Coronary artery (tissue), 2 donors: ENCODE results near the gene THYN1.

ENCODE experiments used
- DNase-seq: peaks from one replicate; pipeline ENCODE4 v3.0.0-alpha.2; 2017; ENCODE audit warnings: low spot score
- H3K27ac ChIP-seq, 2 donors: fragments of 200-600 bp; sonication (generic); one replicate each; pipeline ENCODE4 v1.5.1; 2016 to 2019
- H3K4me3 ChIP-seq: fragments of 200-600 bp; sonication (generic); 2 replicates; pipeline ENCODE4 v1.5.1; 2016; ENCODE audit warnings: mild to moderate bottlenecking, moderate library complexity
- TF ChIP-seq, protein P1 (sequence below): fragments of 200-600 bp; sonication (generic); IDR thresholded peaks from one replicate; pipeline ENCODE4 v1.5.1; 2019; ENCODE audit warnings: antibody characterized with exemption

Gene THYN1

DNA sequence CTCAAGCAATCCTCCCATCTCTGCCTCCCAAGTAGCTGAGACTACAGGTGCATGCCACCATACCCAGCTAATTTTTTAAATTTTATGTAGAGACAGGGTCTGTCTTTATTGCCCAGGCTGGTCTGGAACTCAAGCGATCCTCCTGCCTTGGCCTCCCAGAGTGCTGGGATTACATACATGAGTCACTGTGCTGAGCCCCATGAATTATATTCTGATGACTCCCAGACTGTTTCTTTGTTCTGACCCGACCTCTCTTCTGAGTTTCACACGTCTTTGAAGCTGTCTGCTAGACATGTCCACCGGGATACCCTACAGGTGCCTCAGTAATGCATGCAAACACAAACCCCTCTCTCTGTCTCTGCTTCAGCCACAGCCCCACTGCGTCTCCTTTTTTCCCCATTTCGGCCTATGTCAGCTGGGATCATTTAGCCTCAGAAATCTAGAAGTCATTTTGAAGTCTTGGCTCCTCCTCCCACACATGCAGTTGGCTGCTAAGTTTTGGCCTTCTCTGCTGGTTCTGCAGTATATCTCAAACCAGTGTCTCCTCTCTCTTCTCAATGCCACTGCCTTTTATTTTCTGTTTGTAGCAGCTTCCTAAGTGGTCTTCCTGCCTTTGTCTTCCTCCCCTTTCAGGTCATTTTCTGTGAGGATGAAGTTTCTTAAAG lies 23.9 kb downstream of the THYN1 start:
- DNase-seq: no peak
- H3K4me3 ChIP-seq: no peak overlapping the region
- TF ChIP-seq, protein P1, sequence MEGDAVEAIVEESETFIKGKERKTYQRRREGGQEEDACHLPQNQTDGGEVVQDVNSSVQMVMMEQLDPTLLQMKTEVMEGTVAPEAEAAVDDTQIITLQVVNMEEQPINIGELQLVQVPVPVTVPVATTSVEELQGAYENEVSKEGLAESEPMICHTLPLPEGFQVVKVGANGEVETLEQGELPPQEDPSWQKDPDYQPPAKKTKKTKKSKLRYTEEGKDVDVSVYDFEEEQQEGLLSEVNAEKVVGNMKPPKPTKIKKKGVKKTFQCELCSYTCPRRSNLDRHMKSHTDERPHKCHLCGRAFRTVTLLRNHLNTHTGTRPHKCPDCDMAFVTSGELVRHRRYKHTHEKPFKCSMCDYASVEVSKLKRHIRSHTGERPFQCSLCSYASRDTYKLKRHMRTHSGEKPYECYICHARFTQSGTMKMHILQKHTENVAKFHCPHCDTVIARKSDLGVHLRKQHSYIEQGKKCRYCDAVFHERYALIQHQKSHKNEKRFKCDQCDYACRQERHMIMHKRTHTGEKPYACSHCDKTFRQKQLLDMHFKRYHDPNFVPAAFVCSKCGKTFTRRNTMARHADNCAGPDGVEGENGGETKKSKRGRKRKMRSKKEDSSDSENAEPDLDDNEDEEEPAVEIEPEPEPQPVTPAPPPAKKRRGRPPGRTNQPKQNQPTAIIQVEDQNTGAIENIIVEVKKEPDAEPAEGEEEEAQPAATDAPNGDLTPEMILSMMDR: no peak
- no peak overlapping the region for H3K27ac ChIP-seq

DNA sequence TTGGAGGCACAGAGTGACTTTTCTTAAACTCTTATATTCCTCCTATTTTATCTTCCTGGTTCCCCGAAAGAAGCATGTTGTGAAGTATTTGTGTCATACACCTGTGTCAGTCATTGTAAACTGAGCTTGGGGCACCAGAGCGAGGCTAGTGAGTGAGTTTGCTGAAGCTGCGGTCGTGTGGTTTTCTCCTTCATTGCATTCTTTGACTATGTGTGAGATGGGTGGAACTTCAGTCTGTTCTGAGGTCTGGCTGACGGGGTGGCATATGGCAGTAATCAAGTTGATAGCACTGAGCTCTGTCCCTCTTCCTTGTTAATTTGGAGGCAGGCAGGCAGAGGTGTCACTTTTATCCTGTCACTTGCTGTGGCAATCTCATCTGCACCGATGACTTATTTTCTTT lies 24.5 kb downstream of the THYN1 start:
- no peak for DNase-seq
- Histone ChIP-seq H3K4me3 (no peak overlapping the region), H3K27ac (no peak overlapping the region)
- TF ChIP-seq, protein P1: no peak

DNA sequence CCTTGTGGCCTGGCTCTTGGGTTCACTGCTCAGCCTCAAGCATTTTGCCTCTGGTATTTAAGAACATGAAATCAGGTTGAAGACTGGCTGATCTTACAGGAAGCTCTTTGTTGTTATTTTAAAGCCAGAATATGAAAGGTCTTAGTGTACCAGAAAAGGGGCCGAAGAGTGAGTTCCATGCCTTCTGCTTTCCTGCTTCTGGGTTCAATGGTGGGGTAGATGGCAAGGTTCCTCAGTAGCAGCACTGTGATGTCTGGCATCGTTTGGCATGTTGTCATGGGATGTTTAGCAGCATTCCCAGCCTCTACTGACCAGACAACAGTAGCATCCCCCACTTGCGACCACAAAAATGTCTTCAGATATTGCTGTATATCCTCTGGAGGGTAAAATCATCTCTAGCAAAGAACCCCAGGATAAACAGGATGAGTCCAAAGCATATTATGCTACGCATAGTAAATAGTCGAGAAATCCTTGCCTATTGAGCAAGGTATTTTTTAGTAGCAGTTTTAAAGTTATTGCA lies 26.3 kb downstream of the THYN1 start:
- TF ChIP-seq, protein P1: no peak
- peak overlapping the region; percentile 99 for H3K4me3 ChIP-seq
- H3K27ac ChIP-seq: no peak overlapping the region
- no peak for DNase-seq

DNA sequence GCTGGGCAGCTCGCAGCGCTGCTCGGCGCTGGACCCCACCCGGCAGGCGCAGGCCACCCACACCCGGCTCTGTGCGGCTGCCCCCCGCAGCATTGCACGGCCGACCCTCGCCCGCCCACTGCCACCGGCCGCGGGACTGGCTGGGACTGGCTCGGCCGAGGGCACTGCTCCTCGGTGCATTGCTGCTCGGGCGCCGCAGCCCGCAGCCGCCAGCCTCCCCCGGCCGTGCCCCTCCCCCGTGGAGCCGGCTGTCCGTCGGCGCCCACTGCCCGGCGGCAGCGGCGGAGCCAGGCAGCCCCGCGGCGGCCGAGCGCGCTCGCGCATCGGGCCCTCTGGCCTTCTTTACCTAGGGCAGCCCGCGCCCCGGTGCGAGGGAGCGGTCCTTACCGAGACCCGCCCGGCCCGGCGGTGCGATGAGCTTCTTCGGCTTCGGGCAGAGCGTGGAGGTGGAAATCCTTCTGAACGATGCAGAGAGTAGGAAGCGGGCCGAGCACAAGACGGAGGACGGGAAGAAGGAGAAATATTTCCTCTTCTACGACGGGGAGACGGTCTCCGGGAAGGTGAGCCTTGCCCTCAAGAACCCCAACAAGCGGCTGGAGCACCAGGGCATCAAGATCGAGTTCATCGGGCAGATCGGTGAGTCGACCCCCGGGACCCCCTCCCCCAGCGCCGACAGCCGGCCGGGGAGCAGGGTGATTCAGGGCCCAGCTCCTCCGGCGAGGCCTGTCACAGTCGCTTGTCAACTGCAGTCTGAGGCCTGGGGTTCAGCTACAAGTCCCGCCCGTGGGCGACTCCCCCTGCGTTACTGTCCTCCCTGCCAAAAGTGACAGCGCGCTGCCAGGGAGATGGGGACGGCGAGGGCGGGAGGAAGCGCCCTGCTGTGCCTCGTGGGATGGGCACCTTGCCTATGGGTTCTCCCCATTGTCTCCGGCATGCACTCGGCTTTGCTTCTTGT lies 28.2 kb downstream of the THYN1 start:
- TF ChIP-seq, protein P1: no peak
- DNase-seq: peak; percentile 80
- Histone ChIP-seq H3K4me3 (peak overlapping the region; percentile 99), H3K27ac (peak overlapping the region; percentile 69 to 95)

DNA sequence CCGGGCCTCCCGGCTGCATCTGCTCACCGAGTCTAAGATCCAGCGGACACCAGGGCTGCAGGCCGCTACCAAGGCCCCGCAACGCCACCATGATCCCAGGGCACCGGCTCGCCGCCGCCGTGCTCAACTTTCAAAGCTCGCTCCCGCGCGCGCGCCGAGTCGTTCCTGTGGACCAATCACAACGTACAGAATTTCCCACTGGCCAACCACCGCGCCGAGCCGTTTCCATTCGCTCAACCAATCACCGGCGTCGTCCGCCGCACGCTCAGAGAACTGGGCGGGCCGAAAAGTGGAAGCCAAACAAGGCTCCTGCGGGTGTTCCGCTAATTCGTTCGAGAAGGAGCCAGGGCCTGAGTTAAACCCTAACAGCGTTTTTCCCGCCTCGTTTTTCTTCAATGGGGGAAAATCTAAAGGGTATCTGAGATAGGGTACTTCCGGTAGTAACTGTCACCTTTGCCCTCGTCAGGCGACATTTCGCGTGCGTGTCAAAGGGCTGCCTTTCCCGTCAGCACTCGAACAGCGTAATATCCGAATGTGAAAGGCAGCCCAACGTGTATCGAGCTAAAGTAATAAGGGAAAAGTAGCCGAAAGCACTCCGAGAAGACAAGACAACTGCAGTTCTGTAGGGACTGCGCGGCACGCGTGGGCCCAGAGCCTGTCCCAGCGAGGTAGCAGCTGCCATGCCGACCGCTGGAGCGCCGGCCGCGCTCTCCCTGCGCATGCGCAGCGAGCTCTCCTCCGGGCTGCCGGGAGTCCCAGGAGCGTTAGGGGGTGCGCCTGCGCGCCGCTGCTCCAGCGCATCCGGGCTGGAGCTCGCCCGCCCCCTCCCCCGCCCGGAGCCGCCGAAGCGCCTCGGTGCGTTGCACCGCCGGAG lies 29.1 kb downstream of the THYN1 start, which contains the start of the genes NCAPD3 and VPS26B:
Gene NCAPD3, minus strand, starts transcription at position 132 of the 874 bp plus-strand sequence. Its CDS starts 41 bp downstream, at position 91.
Gene VPS26B, plus strand, starts transcription at position 836 of the 874 bp plus-strand sequence. CDS start 452 bp downstream, outside the sequence.
- TF ChIP-seq, protein P1: no peak
- peak; percentile 96 for DNase-seq
- peak within 1 kb of the TSS; percentile 69 to 95 for H3K27ac ChIP-seq
- peak within 1 kb of the TSS; percentile 99 for H3K4me3 ChIP-seq

DNA sequence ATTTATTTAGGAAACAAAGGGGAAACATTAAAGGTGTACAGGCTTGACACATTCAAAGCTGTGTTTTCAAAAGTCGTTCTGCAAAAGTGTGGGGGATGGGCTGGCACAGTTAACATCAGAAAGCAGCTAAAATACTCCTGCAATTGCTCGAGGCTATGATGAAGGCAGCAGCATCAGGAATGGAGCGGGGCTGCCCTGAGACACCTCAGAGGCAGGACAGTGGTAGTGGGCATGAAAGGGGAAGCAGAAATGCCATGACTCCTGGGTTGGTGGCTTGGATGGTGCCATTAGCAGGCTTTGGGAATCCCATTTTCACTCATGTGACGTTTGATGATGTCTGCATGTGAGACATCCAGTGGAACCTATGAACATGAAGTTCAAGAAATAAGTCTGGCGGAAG lies 30.0 kb downstream of the THYN1 start:
- H3K4me3 ChIP-seq: peak overlapping the region; percentile 99
- TF ChIP-seq, protein P1: no peak
- no peak for DNase-seq
- H3K27ac ChIP-seq: no peak overlapping the region
